ENCODE data around the gene MAP1LC3A.

DNA sequence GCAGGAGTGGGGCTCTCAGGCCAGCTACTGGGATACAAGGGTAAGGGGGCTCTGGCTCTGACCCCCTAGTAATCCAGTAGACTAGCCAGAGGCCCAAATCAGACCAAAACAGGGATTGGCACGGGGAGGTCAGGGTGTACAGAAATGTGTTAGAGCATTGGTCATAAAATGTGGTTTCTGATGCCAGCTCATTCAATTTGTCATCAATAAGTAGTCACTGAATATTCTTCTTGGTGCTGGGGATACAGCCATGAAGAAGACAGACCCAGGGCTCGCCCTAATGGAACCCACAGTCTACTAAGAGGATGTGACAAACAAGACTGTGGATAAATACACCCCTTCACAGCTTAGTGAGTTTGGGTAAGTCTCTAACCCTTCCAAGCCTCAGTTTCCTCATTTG lies 11.1 kb downstream of the MAP1LC3A start:
- TF ChIP-seq PATZ1 (CRISPR knock-in tag; IDR thresholded peaks at IDR 0.05; ENCODE audit: borderline replicate concordance) (no peak), OSR1 (CRISPR knock-in tag; IDR thresholded peaks at IDR 0.05) (no peak), CSDC2 (CRISPR knock-in tag; IDR thresholded peaks at IDR 0.05) (no peak), ZFP3 (CRISPR knock-in tag; IDR thresholded peaks at IDR 0.05) (no peak), ARNTL (CRISPR knock-in tag; IDR thresholded peaks at IDR 0.05; ENCODE audit: borderline replicate concordance, low read depth) (no peak), TOX (CRISPR knock-in tag; IDR thresholded peaks at IDR 0.05; ENCODE audit: borderline replicate concordance) (no peak), SNAI2 (CRISPR knock-in tag; IDR thresholded peaks at IDR 0.05) (no peak), ZNF565 (CRISPR knock-in tag; conservative IDR thresholded peaks at IDR 0.05; ENCODE audit: low read depth) (no peak), TCF4 (CRISPR knock-in tag; IDR thresholded peaks at IDR 0.05; ENCODE audit: borderline replicate concordance) (no peak)
